Activated CD8-positive, alpha-beta memory T cell treated with anti-CD3 and anti-CD28 coated beads, Interleukin-2, amount 10 ng/mL, durations not matched to agents 7 days and 5 days (primary cell): ENCODE measurements around the gene OR1A1. TPM values are rescaled to one million over a fixed set of nuclear protein-coding genes. Genes with fewer than 3 reads are reported as not detected.
A peak's percentile ranks its signal among the peaks of the same experiment; 100 is the strongest.
"Not testable (repeated sequence)": the region's sequence is repeated elsewhere in the genome, so short reads cannot be mapped to it uniquely, and the experiment has no call there.

Source experiments
- ATAC-seq: fragments of 150-1000 bp; cut with Tn5 transposase; one replicate; pipeline ENCODE4 v1.10.0; 2021; ENCODE audit warnings: moderate library complexity
- CTCF ChIA-PET: fragments of 350-600 bp; sonication (Branson Sonifier 250); formaldehyde crosslinking; loops from one replicate; lab custom pipeline; 2021; ENCODE audit warnings: antibody characterized with exemption; lab: Charles Lee
- DNase-seq: peaks from one replicate; pipeline ENCODE4 v3.0.0-alpha.2; 2020
- H3K27ac Mint-ChIP-seq: one replicate; pipeline ENCODE4 v1.8.0; 2021; ENCODE audit warnings: mild to moderate bottlenecking, mixed read lengths
- H3K27me3 Mint-ChIP-seq: one replicate; pipeline ENCODE4 v1.8.0; 2021; ENCODE audit warnings: mixed read lengths
- H3K36me3 Mint-ChIP-seq: one replicate; pipeline ENCODE4 v1.8.0; 2021; ENCODE audit warnings: mild to moderate bottlenecking, mixed read lengths
- H3K4me1 Mint-ChIP-seq: one replicate; pipeline ENCODE4 v1.8.0; 2021; ENCODE audit warnings: mixed read lengths
- H3K4me3 Mint-ChIP-seq: one replicate; pipeline ENCODE4 v1.8.0; 2021; ENCODE audit warnings: mild to moderate bottlenecking, moderate library complexity, mixed read lengths
- H3K9me3 Mint-ChIP-seq: one replicate; pipeline ENCODE4 v1.8.0; 2022; ENCODE audit warnings: low read depth, mixed read lengths
- total RNA-seq, 2 experiments: library from RNA; stranded (reverse); gene quantifications; one replicate each; pipeline ENCODE4 v1.2.3, GENCODE V29; 2021

Gene OR1A1, protein sequence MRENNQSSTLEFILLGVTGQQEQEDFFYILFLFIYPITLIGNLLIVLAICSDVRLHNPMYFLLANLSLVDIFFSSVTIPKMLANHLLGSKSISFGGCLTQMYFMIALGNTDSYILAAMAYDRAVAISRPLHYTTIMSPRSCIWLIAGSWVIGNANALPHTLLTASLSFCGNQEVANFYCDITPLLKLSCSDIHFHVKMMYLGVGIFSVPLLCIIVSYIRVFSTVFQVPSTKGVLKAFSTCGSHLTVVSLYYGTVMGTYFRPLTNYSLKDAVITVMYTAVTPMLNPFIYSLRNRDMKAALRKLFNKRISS
- total RNA-seq: not detected

DNA sequence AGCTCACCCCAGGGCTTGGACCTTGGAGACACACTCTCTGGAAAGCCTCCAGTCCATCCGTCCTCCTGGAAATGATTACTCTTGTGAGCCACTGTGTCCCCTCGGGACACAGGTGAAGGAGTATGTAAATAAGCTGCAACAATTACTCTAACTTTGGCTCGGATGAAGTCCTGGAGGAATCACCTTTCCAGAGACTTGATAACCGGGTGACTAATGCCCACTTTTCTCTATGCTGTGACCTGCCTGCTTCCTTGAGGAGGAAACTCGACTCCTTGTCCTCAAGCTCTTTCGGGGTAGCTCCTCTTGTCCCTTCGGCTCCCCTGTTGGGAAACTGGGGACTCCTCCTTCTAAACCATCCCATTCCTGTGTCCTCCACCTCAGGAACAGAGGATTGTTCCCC lies at the start of gene OR1A1:
Gene OR1A1, plus strand, starts transcription at position 301 of the 400 bp plus-strand sequence. CDS start 7,954 bp downstream, outside the sequence.
- Mint-ChIP-seq H3K4me1 (no peaks in the 10 kb centered on the region), H3K4me3 (no peak within 1 kb of the TSS), H3K36me3 (no peaks in the 10 kb centered on the region), H3K27ac (no peak within 1 kb of the TSS), H3K27me3 (no peaks in the 10 kb centered on the region), H3K9me3 (no peaks in the 10 kb centered on the region)
- CTCF ChIA-PET: no interaction called here
- DNase-seq (no peak), ATAC-seq (no peak)

DNA sequence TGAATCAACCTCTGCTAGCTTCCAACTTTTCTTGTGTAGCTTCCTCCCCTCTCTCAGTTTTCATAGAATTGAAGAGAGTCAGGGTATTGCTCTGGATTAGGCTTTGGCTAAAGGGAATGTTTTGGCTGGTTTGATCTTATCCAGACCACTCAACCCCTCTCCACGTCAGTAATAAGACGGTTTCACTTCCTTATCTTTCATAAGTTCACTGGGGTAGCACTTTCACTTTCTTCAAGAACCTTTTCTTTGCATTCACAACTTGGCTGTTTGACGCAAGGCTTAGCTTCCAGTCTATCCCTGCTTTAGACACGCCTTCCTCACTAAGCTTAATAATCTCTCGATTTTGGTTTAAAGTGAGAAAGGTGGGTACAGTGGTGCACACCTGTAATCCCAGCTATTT lies 39.9 kb upstream of the OR1A1 start:
- Mint-ChIP-seq H3K36me3 (no peaks in the 10 kb centered on the region), H3K27me3 (no peaks in the 10 kb centered on the region), H3K4me1 (no peaks in the 10 kb centered on the region), H3K4me3 (no peak overlapping the region), H3K27ac (no peak overlapping the region), H3K9me3 (no peaks in the 10 kb centered on the region)
- no peak for ATAC-seq
- CTCF ChIA-PET: no interaction called here
- DNase-seq: no peak

DNA sequence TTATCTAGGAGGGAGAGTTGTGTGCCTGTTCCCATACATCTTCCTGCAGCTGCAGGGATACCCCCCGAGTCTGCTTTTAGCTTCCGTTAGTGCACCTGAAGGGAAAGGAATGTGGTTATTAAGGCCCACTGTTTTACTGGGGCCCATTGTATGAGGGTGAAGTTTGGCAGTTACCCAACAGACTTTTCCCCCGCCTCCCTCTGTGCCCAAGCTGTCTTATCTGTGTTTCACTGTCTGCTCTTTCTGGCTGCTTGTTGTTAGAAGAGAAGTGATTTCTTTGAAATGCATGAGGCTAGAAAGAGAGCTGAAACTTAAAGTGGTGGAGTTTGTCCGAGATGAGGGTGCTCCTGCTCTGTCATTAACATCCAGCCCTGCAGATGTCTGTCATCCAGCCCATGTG lies 17.5 kb upstream of the OR1A1 start:
- no peaks in the 10 kb centered on the region for H3K4me1 Mint-ChIP-seq
- CTCF ChIA-PET: interaction anchor here (1.3 kb wide), 1 partner anchor 13 kb away, joined by 3 read pairs; no protein-coding TSS in a partner anchor
- DNase-seq: no peak
- H3K4me3 Mint-ChIP-seq: no peak overlapping the region
- peaks cover 10% of the 10 kb centered on the region for H3K27me3 Mint-ChIP-seq
- H3K9me3 Mint-ChIP-seq: no peaks in the 10 kb centered on the region
- no peaks in the 10 kb centered on the region for H3K36me3 Mint-ChIP-seq
- H3K27ac Mint-ChIP-seq: no peak overlapping the region
- no peak for ATAC-seq

DNA sequence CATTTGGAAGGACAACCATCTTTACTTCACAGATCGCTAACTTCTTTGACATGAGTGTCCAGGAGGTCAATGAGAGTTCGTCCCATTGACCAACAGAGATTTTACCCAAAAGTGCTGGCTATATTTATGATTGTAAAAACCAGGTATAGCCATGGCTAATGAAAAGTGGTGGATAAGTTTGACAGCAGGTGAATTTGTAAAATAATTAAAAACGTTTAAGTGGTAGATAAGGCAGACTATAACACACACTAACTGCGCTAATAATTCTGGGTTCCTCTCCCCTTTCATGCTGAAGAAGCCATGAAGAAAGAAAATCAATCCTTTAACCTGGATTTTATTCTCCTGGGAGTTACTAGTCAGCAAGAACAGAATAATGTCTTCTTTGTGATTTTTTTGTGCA lies 10.2 kb upstream of the OR1A1 start, which contains the start of gene OR1A2:
Gene OR1A2, plus strand, starts transcription at position 301 of the 400 bp plus-strand sequence. Its CDS starts 0 bp downstream, at position 301.
- DNase-seq (no peak), ATAC-seq (no peak)
- Mint-ChIP-seq H3K27ac (no peak within 1 kb of the TSS), H3K9me3 (peaks cover 5% of the 10 kb centered on the region), H3K27me3 (peaks cover 5% of the 10 kb centered on the region), H3K4me3 (no peak within 1 kb of the TSS), H3K36me3 (no peaks in the 10 kb centered on the region), H3K4me1 (no peaks in the 10 kb centered on the region)
- CTCF ChIA-PET: no interaction called here

DNA sequence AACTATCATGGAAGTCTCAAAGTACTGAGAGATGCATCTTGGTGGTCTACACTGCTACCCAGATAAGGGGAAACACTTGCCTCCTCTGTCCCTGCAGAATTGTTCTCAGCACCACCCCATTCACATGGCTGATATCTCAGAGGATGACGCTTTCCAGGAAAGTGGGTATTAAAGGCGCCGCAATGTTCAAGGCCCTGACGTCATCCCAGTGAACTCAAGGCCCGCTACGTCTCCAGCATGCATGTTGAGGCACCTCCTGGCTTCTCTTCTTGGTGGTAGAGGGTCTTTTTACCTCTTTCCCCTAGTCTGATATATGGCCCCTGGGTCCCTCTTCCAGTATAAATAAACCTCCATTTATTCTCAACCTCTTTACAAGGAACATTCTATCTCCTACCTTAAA lies 1.0 kb downstream of the OR1A1 start:
- ATAC-seq (no peak), DNase-seq (no peak)
- H3K4me3 Mint-ChIP-seq: no peak overlapping the region
- CTCF ChIA-PET: no interaction called here
- no peak overlapping the region for H3K27ac Mint-ChIP-seq
- H3K36me3 Mint-ChIP-seq: no peaks in the 10 kb centered on the region
- H3K4me1 Mint-ChIP-seq: no peaks in the 10 kb centered on the region
- no peaks in the 10 kb centered on the region for H3K9me3 Mint-ChIP-seq
- no peaks in the 10 kb centered on the region for H3K27me3 Mint-ChIP-seq

DNA sequence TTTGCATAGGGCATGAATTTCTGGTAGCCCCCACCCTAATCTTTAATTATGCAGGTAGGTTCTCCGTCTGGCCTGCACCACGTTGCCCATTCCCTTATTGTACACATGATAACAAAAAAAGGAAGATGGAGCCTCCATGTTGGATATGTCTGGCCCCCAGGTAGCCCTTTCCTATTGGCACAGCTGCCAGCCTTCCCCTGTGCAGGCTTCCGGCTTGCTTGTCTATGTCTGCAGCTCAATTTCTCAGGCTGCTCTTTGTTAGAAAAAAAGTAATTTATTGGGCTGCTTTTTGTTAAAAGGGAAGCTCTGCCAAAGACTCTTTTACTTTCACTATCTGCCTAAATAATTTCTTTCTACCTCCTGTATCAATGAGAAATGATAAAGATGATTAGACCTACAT lies 5.5 kb downstream of the OR1A1 start:
- ATAC-seq (no peak), DNase-seq (no peak)
- Mint-ChIP-seq H3K4me1 (no peaks in the 10 kb centered on the region), H3K9me3 (peaks cover under 1% of the 10 kb centered on the region), H3K36me3 (no peaks in the 10 kb centered on the region), H3K4me3 (no peak overlapping the region), H3K27ac (no peak overlapping the region), H3K27me3 (no peaks in the 10 kb centered on the region)
- CTCF ChIA-PET: no interaction called here

DNA sequence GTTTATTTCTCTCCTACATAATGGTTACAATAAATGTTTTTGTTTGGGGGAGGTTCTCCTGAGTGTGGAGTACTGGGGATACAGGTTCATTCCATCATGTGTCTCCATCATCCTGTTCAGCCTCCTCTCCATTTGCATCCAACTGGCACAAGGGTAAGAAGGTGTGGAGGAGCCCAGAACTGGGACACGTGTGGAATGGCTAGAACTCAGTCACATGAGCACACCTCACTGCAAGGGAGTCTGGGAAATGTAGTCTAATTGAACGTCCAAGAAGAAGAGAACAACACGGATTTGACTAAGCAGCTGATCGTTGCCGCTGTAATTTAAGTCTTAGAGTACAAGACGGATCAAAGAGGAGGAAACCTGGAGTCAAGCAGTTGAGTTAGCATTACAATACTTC lies 6.1 kb downstream of the OR1A1 start:
- Mint-ChIP-seq H3K36me3 (no peaks in the 10 kb centered on the region), H3K27ac (no peak overlapping the region), H3K4me3 (no peak overlapping the region), H3K27me3 (no peaks in the 10 kb centered on the region), H3K4me1 (no peaks in the 10 kb centered on the region), H3K9me3 (peaks cover 2% of the 10 kb centered on the region)
- CTCF ChIA-PET: no interaction called here
- DNase-seq (no peak), ATAC-seq (no peak)

DNA sequence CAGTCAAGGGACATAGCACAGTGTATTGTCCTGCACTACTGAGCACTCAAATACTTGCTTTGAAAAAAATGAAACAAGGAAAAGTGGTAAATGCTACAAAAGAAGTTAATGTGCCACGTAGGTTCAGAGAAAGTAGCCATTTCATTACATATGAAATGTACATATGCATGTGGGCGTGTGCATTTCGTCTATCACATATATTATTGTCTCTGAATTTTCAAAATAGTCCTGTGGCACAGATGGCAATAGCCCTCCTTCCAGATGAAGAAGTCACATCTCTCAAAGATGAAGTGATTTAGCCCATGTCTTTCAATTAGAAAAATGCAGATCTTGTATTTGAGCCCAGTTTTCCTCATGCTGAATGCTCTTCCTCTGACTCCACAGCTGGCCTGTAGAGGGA lies 12.5 kb downstream of the OR1A1 start:
- H3K4me1 Mint-ChIP-seq, H3K9me3 Mint-ChIP-seq, H3K4me3 Mint-ChIP-seq, DNase-seq, CTCF ChIA-PET, H3K36me3 Mint-ChIP-seq, H3K27me3 Mint-ChIP-seq, H3K27ac Mint-ChIP-seq, ATAC-seq: not testable (repeated sequence)

DNA sequence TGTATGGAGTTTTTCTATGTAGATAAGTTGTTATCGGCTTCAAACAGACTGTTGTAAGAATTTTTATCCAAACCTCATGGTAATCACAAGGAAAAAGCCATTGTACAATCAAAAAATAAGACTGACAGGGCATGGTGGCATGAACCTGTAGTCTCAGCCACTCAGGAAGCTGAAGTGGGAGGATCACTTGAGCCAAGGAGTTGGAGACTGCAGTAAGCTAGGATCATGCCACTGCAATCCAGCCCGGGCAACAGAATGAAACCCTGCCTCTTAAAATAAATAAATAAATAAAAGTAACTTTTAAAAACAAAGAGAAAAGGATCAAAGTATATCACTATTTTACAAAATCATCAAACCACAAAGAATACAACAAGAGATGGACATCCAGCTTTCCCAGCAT lies 14.4 kb downstream of the OR1A1 start:
- Mint-ChIP-seq H3K27ac (no peak overlapping the region), H3K9me3 (peaks cover 5% of the 10 kb centered on the region), H3K4me3 (no peak overlapping the region), H3K4me1 (peaks cover 10% of the 10 kb centered on the region), H3K27me3 (peaks cover 6% of the 10 kb centered on the region), H3K36me3 (no peaks in the 10 kb centered on the region)
- CTCF ChIA-PET: no interaction called here
- ATAC-seq (no peak), DNase-seq (no peak)

DNA sequence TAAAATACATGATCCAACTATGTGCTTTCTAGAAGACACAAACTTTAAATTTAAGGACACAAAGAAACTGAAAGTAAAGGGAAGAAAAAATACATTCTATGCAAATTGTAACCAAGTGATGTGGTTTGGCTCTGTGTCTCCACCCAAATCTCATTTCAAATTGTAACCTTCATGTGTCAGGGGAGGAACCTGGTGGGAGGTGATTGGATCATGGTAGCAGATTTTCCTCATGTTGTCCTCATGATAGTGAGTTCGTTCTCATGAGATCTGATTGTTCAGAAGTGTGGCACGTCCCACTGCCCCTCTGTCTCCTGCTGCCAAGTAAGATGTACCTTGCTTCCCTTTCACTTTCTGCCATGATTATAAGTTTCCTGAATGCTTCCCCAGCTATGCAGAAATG lies 15.0 kb downstream of the OR1A1 start:
- Mint-ChIP-seq H3K27ac (no peak overlapping the region), H3K4me1 (peaks cover 10% of the 10 kb centered on the region), H3K36me3 (no peaks in the 10 kb centered on the region), H3K9me3 (peaks cover 5% of the 10 kb centered on the region), H3K27me3 (peaks cover 6% of the 10 kb centered on the region), H3K4me3 (peak overlapping the region; percentile 67)
- CTCF ChIA-PET: no interaction called here
- no peak for DNase-seq
- ATAC-seq: no peak

DNA sequence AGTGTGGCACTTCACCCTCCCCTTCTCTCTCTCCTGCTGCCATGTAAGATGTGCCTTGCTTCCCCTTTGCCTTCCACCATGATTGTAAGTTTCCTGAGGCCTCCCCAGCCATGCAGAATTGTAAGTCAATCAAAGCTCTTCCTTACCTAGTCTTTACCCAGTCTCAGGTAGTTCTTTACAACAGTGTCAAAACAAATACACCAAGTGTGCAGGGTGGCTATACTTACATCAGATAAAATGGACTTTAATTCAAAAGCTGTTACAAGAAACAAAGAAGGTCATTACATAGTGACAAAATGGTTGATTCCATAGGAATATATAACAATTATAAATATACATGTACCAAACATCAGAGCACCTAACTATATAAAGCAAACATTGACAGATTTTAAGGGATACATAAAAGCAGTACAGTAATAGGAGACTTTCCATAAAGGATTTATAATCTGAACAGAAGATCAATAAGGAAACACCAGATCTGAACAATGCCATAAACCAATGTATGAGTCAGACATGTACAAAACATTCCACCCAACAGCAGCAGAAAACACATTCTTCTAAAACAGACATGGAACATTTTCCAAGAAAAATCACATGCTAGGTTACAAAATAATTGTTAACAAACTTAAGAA lies 17.4 kb downstream of the OR1A1 start:
- CTCF ChIA-PET, H3K27ac Mint-ChIP-seq, H3K36me3 Mint-ChIP-seq, H3K9me3 Mint-ChIP-seq, H3K4me1 Mint-ChIP-seq, H3K4me3 Mint-ChIP-seq, ATAC-seq, DNase-seq, H3K27me3 Mint-ChIP-seq: not testable (repeated sequence)

DNA sequence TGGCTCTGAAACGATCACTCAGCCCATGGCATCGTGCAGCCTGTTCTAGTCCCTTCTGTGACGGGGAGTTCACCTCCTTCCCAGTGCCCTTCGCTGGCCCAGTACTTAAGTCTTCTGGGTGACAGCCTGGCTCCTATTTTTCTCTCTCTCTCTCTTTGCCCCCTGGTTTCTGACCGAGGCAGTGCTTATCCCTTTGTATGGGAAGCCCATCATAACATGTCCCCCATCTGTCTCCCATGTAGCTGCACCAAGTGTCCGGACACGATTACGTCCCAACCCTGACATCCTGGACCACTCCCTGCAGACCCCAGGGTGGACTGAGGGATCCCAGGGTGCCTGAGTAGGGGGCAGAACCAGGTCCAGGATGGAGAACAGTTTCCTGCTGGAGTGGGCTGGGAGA lies 24.8 kb downstream of the OR1A1 start:
- H3K4me3 Mint-ChIP-seq, H3K4me1 Mint-ChIP-seq, H3K27ac Mint-ChIP-seq, H3K9me3 Mint-ChIP-seq, CTCF ChIA-PET, H3K36me3 Mint-ChIP-seq, ATAC-seq, H3K27me3 Mint-ChIP-seq, DNase-seq: not testable (repeated sequence)

DNA sequence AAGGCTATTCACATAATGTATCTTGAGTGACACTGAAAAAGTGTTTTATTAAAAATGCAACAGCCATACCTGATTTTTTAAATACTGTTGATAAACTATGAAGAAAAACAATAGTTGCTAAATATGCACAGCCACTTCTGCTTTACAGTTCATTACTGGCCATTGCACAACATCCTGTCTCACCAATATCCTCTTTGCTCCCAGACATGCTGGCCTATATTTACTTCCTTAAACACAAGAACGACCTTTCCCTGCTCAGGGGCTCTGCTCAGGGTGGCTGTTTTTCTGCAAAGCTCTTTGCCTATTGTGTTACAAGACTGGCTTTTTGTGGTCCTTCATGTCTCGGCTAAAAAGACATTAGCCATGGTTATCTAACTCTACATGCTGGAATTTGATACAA lies 31.2 kb downstream of the OR1A1 start:
- H3K27me3 Mint-ChIP-seq, DNase-seq, H3K4me3 Mint-ChIP-seq, H3K4me1 Mint-ChIP-seq, H3K27ac Mint-ChIP-seq, ATAC-seq, H3K36me3 Mint-ChIP-seq, CTCF ChIA-PET, H3K9me3 Mint-ChIP-seq: not testable (repeated sequence)

DNA sequence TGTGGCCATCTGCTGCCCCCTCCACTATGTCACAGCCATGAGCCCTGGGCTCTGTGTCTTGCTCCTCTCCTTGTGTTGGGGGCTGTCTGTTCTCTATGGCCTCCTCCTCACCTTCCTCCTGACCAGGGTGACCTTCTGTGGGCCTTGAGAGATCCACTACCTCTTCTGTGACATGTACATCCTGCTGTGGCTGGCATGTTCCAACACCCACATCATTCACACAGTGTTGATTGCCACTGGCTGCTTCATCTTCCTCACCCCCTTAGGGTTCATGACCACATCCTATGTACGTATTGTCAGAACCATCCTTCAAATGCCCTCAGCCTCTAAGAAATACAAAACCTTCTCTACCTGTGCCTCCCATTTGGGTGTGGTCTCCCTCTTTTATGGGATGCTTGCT lies 33.6 kb downstream of the OR1A1 start:
- DNase-seq, CTCF ChIA-PET, H3K9me3 Mint-ChIP-seq, H3K4me3 Mint-ChIP-seq, H3K36me3 Mint-ChIP-seq, ATAC-seq, H3K27me3 Mint-ChIP-seq, H3K27ac Mint-ChIP-seq, H3K4me1 Mint-ChIP-seq: not testable (repeated sequence)
